GM18909 (cell line): ENCODE results near the gene NRXN3.
"Not testable (repeated sequence)": the region's sequence is repeated elsewhere in the genome, so short reads cannot be mapped to it uniquely, and the experiment has no call there.

Experiments
- ATAC-seq: cut with Tn5 transposase; IDR thresholded peaks from one replicate; pipeline ENCODE4 v1.9.1; 2021; ENCODE audit warnings: mild to moderate bottlenecking; ENCODE audit not compliant: unreplicated experiment, poor library complexity

NRXN3 gene

DNA sequence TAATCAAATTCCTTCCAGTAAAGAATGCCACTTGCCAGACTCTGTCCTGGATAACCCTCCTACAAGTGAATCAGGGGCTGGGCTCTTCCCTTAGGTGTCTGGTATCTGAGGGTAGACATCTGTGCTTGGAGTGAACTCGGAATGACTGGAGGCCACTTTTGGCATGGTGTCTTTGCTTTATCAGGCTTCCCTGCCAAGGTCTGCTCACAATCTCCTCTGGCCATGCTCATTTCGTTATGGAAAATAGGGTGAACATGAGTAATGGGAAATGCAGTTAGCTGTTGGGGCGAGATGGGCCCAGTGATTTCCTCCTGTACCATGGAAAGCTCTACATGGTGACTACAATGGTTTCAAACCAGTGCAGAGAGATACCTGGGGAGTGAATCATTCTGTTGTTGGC, 212.9 kb downstream of the NRXN3 start:
- ATAC-seq: no peak

DNA sequence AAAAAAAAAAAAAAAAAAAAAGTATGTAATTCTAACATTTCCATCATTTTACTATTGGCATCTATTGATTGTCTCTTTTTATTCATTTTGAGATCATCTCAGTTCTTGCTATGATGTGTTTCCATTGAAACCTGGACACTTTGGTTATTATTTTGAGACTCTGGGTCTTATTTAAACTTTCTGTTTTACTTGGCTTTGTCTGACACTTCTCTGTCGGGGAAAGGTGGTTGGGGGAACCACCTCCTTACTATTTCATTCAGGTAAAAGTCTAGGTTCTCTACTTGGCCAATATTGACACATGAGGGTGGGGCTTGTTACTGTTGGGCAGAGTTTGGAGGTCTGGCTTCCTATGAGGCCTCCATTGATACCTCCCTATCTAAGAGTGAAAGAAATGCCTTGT, 228.0 kb downstream of the NRXN3 start:
- no peak for ATAC-seq

DNA sequence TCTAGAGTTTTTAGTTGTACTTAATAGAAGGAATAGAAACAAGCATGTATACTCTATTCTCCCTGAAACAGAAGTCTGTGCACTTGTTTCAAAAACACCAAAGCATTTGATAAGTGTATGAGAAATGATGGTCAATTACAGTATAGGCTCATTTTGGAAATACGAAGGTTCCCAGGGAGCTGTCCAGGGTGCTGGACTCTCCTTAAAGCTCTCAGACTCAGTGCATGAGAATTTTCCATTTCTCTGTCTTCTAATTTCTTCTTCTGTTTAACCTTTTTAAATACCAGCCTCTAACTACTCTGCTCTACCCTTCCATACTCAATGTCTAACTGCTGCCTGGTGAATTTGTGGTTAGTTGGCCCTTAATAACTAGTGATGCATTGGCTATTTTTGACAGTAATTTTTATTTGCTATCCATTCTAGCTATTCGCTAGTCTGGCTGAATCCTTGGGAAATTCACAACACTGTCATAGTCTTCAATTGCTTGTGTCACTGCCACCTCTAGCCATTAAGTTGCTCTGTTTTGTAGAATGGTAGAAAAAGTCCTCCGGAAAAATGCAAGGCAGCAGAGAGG, 229.2 kb downstream of the NRXN3 start:
- ATAC-seq: no peak

DNA sequence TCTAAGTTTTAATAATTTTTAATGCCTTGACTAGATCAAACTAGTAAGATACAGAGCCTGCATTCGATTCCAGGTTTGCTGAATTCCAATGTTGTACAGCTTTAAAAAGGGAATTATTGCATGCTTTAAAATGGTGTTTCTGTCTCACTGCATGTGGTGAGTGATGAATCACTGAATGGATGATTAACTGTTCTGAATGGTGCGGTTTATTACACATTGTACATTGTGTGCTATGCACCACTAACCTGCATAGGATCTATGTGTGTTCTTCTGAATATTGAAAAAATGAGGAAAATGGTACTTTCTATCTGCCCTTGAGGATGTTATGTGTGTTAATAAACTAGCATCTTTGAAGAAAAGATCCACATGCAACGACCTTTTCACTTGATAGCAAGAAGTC, 231.7 kb downstream of the NRXN3 start:
- ATAC-seq: no peak

DNA sequence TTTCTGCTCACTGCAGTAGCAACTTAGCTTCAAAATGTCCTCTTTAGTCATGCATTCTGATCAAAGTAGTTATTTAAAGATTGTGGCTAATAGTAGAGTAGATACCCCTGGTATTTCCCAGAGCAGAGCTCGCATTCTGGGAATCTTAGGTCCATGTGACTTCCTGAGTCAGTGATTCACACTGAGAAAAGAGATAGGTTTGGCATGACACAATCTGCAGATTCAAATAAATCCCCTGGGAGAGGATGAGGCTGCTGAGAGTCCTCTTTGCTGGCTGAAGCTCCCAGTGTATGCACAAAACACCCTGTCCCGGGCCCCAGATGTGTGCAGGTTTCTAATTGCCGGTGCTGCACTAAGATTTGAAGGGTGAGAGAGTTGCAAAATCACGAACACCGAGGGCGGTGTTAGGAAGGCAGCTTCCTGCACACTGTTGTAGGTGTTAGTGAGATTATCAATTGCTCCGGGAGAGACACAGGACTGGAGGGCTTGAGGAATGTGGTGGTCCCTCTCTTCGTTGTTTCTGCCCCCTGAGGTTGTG, 233.2 kb downstream of the NRXN3 start:
- ATAC-seq: peak; percentile 69

DNA sequence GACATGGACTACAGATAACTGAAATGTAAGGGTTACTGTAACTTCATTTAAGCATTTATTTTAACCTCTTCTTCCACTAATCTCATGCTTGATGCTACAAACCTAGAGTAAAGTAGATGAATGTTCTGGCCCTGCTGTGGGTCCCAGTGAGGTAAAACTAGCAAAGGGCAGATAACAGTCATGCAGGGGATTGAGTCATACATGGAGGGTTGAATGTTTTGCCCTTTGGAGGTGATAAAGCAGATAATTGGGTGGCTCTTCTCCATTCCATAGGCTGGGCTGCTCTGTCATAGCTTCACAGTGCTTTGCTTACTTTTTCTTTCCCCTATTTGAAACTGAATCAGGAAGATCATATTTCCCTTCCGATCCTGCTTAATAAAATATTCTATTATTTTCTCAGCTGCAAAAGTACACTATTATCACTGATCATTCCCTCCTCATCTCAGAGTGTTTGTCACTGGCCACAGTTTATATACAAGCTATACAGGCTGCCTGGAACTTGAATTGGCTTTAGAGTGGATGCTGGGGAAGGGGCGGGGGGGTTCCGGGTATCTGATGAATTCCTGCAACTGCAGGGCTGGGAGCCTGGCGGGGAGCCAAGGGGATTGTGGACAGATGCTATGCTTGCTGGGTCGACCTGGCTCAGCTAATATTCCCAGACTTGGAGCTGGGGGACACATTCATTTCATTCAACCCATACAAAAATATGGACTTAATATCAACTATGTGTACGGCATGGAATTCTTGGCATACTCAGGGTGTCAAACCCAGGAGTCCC, 235.1 kb downstream of the NRXN3 start:
- no peak for ATAC-seq

DNA sequence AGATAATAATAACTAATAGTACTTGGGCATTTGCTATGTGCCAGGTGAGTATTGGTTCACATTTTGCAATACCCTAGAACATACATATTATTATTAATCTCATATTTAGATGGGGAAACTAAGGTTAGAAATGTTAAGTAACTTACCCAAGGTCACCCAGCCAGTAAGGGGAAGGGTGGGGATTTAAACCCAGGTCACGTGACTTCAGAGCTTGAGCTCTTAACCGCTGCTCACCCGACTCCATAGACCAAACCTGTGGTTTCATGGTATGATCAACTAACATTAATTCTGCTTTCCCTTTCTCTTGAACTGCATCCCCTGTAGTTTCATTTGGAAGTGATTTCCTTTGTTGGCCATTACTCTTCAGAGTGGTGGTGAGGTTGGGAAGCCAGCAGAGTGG, 242.3 kb downstream of the NRXN3 start:
- no peak for ATAC-seq

DNA sequence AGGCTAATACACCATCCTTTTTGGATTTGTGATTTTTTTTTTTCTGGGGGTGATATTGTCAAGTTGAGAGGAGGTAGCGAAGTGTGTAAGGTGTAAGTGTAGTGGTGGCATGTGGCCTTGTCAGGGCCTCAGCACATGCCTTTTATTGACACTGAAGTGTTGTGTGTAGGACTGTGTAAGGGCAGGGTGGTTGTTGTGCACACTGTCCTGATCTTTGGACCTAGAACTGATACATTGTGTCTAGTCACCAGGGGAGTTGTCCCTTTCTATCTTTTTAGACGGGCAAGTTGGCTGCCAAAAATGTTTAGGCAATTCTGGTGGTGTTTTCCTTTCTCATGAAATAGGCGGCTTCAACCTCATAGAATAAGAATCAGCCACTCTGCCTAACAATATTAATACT, 244.0 kb downstream of the NRXN3 start:
- ATAC-seq: no peak

DNA sequence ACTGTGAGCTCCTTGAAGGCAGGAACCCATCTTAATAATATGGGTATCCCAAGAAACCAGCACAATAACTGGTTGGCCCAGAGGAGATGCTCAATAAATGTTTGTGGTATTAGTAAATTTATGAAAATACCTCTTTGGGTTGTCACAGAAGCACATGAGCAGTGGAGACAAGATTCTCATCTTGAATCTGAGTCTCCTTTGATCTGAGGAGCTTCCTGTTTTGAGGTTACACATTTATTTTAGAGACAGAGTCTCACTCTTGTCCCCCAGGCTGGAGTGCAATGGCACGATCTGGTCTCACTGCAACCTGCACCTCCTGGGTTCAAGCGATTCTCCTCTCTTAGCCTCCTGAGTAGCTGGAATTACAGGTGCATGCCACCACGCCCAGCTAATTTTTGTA, 247.4 kb downstream of the NRXN3 start:
- no peak for ATAC-seq

DNA sequence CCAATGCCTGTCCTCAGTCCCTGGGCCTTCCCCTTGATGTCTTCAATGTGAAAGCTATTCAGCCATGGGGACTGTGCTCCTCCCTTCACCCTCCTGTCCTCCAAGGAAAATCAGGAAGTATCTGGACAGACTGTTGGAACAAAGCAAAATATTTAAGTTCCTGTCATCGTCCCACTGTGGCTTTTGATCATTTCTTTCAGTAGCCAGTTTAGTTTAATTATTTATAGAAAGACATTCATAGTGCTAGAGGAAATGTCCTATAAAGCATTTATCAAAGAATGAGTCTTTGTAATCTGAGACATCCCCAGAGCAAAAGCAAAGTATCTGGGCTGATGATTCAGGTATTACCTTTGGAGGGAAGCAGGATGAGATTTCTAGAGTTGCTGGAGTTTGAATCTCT, 254.1 kb downstream of the NRXN3 start:
- ATAC-seq: no peak

DNA sequence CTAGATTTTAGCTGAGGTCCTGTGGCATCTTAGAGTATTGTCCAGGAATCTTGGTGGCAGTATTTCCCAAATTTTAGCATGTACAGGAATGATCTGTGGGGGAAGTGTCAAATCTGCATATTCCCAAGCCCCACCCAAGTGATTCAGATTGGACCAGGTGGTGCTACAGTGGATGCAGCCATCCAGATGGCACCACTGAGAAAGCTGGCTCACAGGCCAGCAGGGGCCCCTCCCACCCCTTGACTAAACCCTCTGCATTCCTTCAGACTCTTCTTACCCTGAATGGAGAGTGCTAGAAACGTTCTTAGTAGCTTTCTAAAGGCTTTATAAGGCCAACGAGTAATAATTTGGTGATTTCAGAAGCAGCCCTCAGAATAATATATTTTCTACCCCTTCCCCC, 255.2 kb downstream of the NRXN3 start:
- ATAC-seq: no peak

DNA sequence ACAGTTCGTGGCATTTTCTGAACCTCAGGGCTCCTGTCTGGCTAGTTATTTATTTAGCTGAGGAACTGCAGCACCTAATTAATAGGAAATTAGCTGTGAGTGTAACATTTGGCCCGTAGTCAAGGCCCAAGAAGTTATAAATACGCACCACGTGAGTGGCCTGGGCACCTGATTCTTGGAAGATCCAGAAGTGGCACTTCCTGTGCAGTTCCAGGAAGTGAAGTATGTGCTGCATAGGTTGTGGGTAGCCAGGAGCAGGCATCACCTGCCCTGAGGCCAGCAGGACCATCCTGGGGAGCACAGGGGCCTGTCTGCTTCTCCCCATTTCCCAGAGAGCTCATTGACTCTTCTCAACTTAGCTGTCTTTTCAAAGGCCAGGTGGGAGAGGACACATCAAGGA, 255.6 kb downstream of the NRXN3 start:
- no peak for ATAC-seq

DNA sequence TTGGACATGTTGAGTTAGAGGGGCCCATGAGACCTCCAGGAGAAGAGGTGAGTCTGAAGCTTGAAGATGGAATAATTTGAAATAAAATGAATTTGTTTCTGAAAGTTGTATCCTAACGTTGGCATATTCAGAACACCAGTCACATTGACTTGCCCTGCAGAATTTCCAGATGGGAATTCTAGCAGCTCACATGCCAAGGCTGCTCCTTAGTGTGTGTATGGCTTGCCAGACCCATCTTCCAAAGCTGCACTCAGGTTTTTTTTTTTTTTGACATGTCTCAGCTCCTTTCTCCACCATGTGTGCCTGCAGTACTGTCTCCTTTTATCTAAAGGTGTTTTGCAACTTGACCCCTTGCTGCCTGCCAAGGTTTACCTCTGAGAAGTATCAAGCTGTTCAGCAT, 261.9 kb downstream of the NRXN3 start:
- no peak for ATAC-seq

DNA sequence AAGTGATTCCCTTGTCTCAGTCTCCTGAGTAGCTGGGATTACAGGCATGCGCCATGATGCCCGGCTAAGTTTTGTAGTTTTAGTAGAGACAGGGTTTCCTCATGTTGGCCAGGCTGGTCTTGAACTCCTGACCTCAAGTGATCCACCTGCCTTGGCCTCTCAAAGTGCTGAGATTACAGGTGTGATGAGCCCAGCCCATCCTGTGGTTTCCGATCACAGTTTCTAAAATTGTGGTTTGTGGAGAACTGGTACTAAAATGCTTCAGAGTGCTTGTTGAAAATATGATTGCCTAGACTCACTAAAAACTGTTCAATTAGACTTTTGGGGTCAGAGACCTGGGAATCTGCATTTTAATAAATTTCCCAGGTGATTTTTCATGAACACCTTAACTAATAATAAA, 267.3 kb downstream of the NRXN3 start:
- ATAC-seq: not testable (repeated sequence)

DNA sequence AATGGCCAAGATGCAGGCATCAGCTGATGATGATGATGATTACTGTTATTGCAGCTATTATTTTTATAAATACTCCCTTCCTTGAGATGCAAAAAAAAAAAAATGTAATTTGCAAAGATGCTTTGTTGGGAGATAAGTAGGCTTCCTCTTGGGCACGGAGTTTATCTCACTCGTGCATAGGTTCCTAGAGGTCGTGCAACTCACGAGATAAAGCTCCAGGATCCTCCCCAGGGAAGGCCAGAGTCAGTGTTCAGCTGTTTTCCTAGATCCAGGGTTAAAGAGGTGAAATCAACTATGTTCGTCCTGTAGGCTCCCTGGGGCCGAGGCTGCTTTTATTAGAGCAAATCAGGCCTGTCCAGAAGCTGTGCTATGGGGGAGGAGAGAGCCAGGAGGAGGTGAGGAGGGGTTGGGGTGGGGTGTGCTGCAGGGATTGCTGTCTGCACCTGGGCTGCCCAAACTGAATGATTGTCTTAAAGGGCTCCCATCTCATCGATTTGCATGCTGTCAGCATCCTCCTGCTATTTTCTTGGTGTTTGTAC, 270.3 kb downstream of the NRXN3 start:
- no peak for ATAC-seq

DNA sequence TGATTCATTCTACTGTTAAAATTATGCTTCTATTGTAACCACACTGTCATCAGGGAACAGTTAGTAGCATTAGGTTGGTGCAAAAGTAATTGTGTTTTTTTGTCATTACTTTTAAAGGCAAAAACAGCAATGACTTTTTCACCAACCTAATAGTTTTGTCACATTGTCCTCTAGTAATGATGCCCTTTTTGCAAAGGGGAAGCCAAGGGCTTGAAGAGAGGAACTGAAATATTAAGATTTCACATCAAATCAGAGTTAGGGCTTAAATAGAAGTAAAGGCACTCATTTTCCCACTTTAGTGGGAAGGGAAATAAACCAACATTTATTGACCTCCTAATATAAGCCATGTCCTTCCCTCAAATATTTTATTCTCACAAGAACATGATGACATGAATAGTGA, 273.7 kb downstream of the NRXN3 start:
- no peak for ATAC-seq

DNA sequence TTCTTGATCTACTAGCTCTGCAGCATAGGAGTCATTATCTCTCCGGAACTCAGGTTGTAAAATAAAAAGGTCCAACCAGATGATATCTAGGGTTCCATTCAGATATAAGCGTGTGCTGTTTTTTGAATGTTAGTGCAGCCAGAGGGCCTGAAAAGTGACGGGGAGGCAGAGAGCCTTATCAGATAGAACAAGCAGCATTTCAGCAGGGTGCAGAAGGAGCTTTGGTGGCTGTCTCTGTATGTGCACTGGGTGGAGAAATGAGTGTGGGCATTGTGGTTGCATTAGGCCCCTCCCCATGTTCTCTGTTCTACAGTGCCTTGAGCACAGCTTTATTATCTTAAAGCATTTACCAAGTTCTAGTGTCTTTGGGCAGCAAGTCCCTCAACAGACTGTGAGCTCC, 275.1 kb downstream of the NRXN3 start:
- ATAC-seq: no peak

DNA sequence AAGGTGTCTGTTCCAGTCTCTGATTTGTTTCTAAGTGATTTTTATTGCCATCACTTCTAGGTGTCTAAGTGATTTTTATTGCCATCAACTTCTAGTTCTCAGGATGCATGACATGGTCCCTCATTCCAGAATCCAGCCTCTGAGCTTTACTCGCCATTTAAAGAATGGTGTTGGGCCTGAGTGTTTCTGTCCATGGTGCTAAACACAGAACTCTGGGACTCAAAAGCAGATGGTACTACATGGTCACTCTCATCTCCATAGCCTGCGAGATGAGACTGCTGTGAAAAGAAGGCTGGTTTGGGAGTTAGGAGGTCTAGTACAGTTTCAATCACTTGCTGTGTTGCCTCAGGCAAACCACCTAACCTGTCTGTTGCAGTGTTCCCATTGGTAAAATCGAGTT, 276.6 kb downstream of the NRXN3 start:
- ATAC-seq: no peak

DNA sequence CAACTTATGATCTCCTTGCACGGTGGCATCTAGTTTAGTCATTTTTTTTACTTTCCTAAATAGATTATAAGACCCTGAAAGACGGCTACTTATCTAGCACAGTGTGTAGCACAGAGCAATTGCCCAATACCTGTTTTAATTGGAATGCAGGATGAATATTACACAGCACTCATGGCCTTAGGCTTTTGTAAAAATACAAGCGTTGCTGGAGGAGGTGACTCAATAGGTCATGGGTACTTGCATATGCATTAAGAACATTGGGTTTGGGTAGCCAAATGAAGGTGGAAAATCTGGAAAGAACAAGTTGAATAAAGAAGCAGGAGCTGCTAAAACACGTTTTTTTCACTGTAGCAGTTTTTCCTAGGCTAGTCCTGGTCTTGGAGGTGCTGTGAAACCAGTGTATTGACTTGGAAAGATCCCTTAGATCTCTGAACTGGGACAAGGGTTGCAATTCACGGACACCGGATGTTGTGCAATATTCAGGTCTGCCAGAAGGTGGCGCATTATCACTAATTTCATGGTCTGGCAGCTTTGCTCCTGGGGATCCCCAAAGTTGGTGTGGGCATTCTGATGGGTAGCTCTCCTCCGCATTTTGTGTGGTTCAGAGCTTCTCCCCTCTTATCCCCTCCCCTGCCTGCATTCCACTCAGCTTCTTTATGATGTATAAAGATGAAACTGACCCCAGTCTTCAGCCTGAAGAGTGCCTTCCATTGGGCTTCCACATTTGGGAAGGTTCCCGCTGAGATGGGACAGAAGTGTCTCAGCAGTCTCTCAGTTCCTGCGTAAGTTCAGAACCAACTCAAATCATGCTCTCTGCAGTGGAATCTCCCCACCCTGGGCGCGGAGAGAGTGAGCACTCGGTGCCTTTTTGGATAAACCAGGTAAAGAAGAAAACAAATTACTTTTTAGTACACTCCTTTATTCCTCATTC, 278.3 kb downstream of the NRXN3 start:
- peak; percentile 85 for ATAC-seq

DNA sequence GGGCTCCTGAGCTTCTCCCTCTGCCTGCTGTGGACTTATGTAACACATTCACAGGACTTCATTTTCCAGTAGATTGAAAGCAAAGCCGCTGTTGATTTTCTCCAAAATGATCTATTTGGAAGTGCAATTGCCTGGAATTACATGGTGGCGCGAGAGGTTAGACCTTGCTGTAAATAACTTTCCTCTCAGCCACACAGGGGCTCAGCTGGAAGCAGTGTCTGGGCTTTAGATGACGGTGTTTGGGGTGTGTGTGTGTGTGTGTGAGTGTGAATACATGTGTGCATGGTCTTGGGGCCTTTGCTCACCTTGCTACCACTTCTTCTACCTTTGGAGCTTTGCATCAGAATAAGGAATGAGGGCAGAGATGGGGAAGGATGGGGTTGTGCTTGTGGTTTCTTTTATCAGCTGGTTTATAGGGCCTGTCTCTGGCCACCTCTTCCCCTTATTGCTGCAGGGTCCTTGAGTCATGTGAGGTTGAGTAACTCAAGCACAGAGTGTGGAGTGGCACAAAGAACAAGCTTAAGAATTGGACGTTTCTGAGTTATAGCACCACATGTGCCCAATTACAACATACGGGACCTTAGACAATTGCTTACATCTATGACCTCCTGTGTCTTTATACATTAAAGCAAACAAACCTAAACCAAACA, 280.6 kb downstream of the NRXN3 start:
- ATAC-seq: no peak
